H1 (cell line): Measurements from ENCODE around the gene HDAC9. TPM values are rescaled to one million over a fixed set of nuclear protein-coding genes. Genes with fewer than 3 reads are reported as not detected.

Experiments
- CTCF ChIA-PET: fragments of 300-600 bp; sonication (Branson Sonifier 250); formaldehyde crosslinking; loops from one replicate; lab custom pipeline; 2021; ENCODE audit not compliant: partially characterized antibody; lab: Charles Lee
- POLR2A ChIA-PET: fragments of 300-600 bp; sonication (Branson Sonifier 250); formaldehyde crosslinking; loops from one replicate; lab custom pipeline; 2021; ENCODE audit warnings: inconsistent platforms; ENCODE audit not compliant: partially characterized antibody; lab: Charles Lee
- DNase-seq, 2 experiments: peaks; one replicate each; pipeline versions ENCODE4 v3.0.0 to v3.0.0-alpha.2; 2010 to 2022; ENCODE audit warnings: low spot score in 2 of 2, low read depth in 1 of 2, mixed read lengths in 1 of 2
- FAIRE-seq: peaks from 2 replicates; lab custom pipeline; 2011; peaks lifted over from hg19 to GRCh38; lab: Jason Lieb, UNC
- H2AFZ ChIP-seq: 2 replicates; pipeline ENCODE4 v1.8.1; 2012; ENCODE audit warnings: low read length, inconsistent platforms
- H2AK5ac ChIP-seq: 2 replicates; pipeline ENCODE4 v1.6.1; 2013; ENCODE audit warnings: low read depth, low read length
- H2BK120ac ChIP-seq: replicated peaks from 2 replicates; pipeline ENCODE3; 2013; ENCODE audit warnings: low read depth, low read length, inconsistent platforms
- H2BK12ac ChIP-seq: 2 replicates; pipeline ENCODE4 v1.6.1; 2013; ENCODE audit warnings: low read depth, low read length
- H2BK15ac ChIP-seq: 2 replicates; pipeline ENCODE4 v1.6.1; 2013; ENCODE audit warnings: low read length
- H2BK20ac ChIP-seq: 2 replicates; pipeline ENCODE4 v1.6.1; 2013; ENCODE audit warnings: low read length
- H2BK5ac ChIP-seq: 2 replicates; pipeline ENCODE4 v1.6.1; 2013; ENCODE audit warnings: low read depth, low read length
- H3K14ac ChIP-seq: 2 replicates; pipeline ENCODE4 v1.6.1; 2013; ENCODE audit warnings: inconsistent platforms; ENCODE audit not compliant: insufficient read length
- H3K18ac ChIP-seq: 2 replicates; pipeline ENCODE4 v1.6.1; 2013; ENCODE audit warnings: low read length; ENCODE audit errors: extremely low read depth
- H3K23ac ChIP-seq: 2 replicates; pipeline ENCODE4 v1.6.1; 2013; ENCODE audit warnings: inconsistent platforms; ENCODE audit not compliant: insufficient read length
- H3K23me2 ChIP-seq: 2 replicates; pipeline ENCODE4 v1.6.1; 2013; ENCODE audit warnings: low read depth, low read length
- H3K27ac ChIP-seq: 2 replicates; pipeline ENCODE4 v1.6.1; 2011; ENCODE audit warnings: low read depth, low read length, inconsistent platforms
- H3K27me3 ChIP-seq, 4 experiments: replicated peaks in 1 of 4; 1 replicate in 1 of 4; 2 replicates in 3 of 4; pipeline versions ENCODE4 v1.6.1 to v1.8.1; 2011 to 2013; ENCODE audit warnings: low read length in 3 of 4, mild to moderate bottlenecking in 3 of 4, inconsistent platforms in 2 of 4, mixed read lengths in 2 of 4, moderate library complexity in 1 of 4; ENCODE audit not compliant: control insufficient read depth in 3 of 4, insufficient read depth in 3 of 4; ENCODE audit errors: extremely low read depth in 1 of 4
- H3K36me3 ChIP-seq, 4 experiments: 2 replicates each; pipeline versions ENCODE4 v1.6.1 to v1.8.1; 2011 to 2013; ENCODE audit warnings: mild to moderate bottlenecking in 4 of 4, low read length in 3 of 4, moderate library complexity in 2 of 4, control low read depth in 1 of 4, inconsistent platforms in 1 of 4; ENCODE audit not compliant: insufficient read depth in 4 of 4, control insufficient read depth in 2 of 4
- H3K4ac ChIP-seq: replicated peaks from 2 replicates; pipeline ENCODE3; 2013; ENCODE audit warnings: low read length, low read depth, mixed read lengths, inconsistent platforms; ENCODE audit not compliant: insufficient read length
- H3K4me1 ChIP-seq, 4 experiments: replicated peaks in 1 of 4; 1 replicate in 1 of 4; 2 replicates in 3 of 4; pipeline versions ENCODE4 v1.6.1 to v1.8.1; 2011 to 2013; ENCODE audit warnings: low read length in 3 of 4, inconsistent platforms in 2 of 4, mixed read lengths in 1 of 4; ENCODE audit not compliant: insufficient read depth in 4 of 4, control insufficient read depth in 3 of 4
- H3K4me2 ChIP-seq, 2 experiments: 2 replicates each; pipeline versions ENCODE4 v1.6.1 to v1.8.1; 2011 to 2013; ENCODE audit warnings: low read depth in 2 of 2, low read length in 2 of 2, control low read depth in 1 of 2, inconsistent platforms in 1 of 2, mild to moderate bottlenecking in 1 of 2; ENCODE audit not compliant: insufficient read depth in 1 of 2
- H3K4me3 ChIP-seq, 4 experiments: fragments of 200-600, 300-600 bp in 1 of 4; sonication (generic), shearing (Covaris generic), sonication (Bioruptor Twin) in 1 of 4; 2 replicates each; pipeline versions ENCODE4 v1.5.1 to v1.8.1; 2011 to 2016; ENCODE audit warnings: low read length in 4 of 4, low read depth in 3 of 4, control low read depth in 2 of 4, inconsistent platforms in 2 of 4, mild to moderate bottlenecking in 2 of 4, mixed read lengths in 1 of 4, moderate library complexity in 1 of 4; ENCODE audit not compliant: insufficient read depth in 2 of 4; ENCODE audit errors: extremely low read depth in 1 of 4
- H3K56ac ChIP-seq: replicated peaks from 2 replicates; pipeline ENCODE3; 2013; ENCODE audit warnings: low read depth, mild to moderate bottlenecking, mixed read lengths, low read length, inconsistent platforms; ENCODE audit not compliant: insufficient read length
- H3K79me1 ChIP-seq: 2 replicates; pipeline ENCODE4 v1.6.1; 2013; ENCODE audit warnings: low read depth, low read length, control low read depth
- H3K79me2 ChIP-seq, 2 experiments: 2 replicates each; pipeline versions ENCODE4 v1.6.1 to v1.8.1; 2012 to 2013; ENCODE audit warnings: low read length in 2 of 2, mild to moderate bottlenecking in 2 of 2, inconsistent platforms in 1 of 2; ENCODE audit not compliant: insufficient read depth in 2 of 2, control insufficient read depth in 1 of 2
- H3K9ac ChIP-seq, 4 experiments: replicated peaks in 1 of 4; 1 replicate in 1 of 4; 2 replicates in 3 of 4; pipeline versions ENCODE4 v1.6.1 to v1.8.1; 2011 to 2013; ENCODE audit warnings: low read depth in 3 of 4, low read length in 3 of 4, control low read depth in 2 of 4, mild to moderate bottlenecking in 2 of 4, moderate library complexity in 2 of 4, inconsistent platforms in 1 of 4; ENCODE audit errors: extremely low read depth in 1 of 4
- H3K9me3 ChIP-seq, 2 experiments: 2 replicates each; pipeline versions ENCODE4 v1.6.1 to v1.8.1; 2012 to 2013; ENCODE audit warnings: mild to moderate bottlenecking in 2 of 2, moderate library complexity in 2 of 2, control low read depth in 1 of 2, inconsistent platforms in 1 of 2, low read depth in 1 of 2, low read length in 1 of 2, mixed read lengths in 1 of 2; ENCODE audit not compliant: insufficient read depth in 2 of 2
- H4K20me1 ChIP-seq, 2 experiments: replicated peaks in 1 of 2; 2 replicates each; pipeline versions ENCODE3 to v1.8.1; 2011 to 2013; ENCODE audit warnings: inconsistent platforms in 2 of 2, low read length in 2 of 2, mild to moderate bottlenecking in 1 of 2; ENCODE audit not compliant: insufficient read depth in 2 of 2, control insufficient read depth in 1 of 2
- H4K5ac ChIP-seq: 2 replicates; pipeline ENCODE4 v1.6.1; 2013; ENCODE audit warnings: low read length, low read depth, mixed read lengths, inconsistent platforms; ENCODE audit not compliant: insufficient read length
- H4K8ac ChIP-seq: 2 replicates; pipeline ENCODE4 v1.8.0; 2013; ENCODE audit warnings: mild to moderate bottlenecking, moderate library complexity, low read length, inconsistent platforms; ENCODE audit not compliant: insufficient read depth; ENCODE audit errors: extremely low read depth
- H4K91ac ChIP-seq: replicated peaks from 2 replicates; pipeline ENCODE3; 2013; ENCODE audit warnings: low read length, mixed read lengths, inconsistent platforms; ENCODE audit not compliant: insufficient read length
- BCL11A ChIP-seq, 2 experiments: IDR thresholded peaks; one replicate each; pipeline ENCODE4 v1.6.1; 2011; ENCODE audit warnings: low read depth in 2 of 2, low read length in 2 of 2, mild to moderate bottlenecking in 2 of 2
- HDAC2 ChIP-seq, 2 experiments: fragments of 300-600 bp in 1 of 2; sonication (generic) in 1 of 2; IDR thresholded peaks; 2 replicates each; pipeline ENCODE4 v1.6.1; 2011 to 2012; ENCODE audit warnings: low read depth in 2 of 2, low read length in 2 of 2, mild to moderate bottlenecking in 2 of 2, moderate library complexity in 2 of 2, borderline replicate concordance in 1 of 2, inconsistent platforms in 1 of 2
- KDM1A ChIP-seq: fragments of 200-600, 300-600 bp; sonication (generic); IDR thresholded peaks from 2 replicates; pipeline ENCODE4 v1.7.1; 2016; ENCODE audit warnings: mild to moderate bottlenecking, low read length, borderline replicate concordance
- POLR2AphosphoS5 ChIP-seq: IDR thresholded peaks from 2 replicates; pipeline ENCODE4 v1.6.1; 2011; ENCODE audit warnings: low read depth, low read length
- RFX5 ChIP-seq: IDR thresholded peaks from 2 replicates; pipeline ENCODE4 v1.6.1; 2011; ENCODE audit warnings: low read depth, low read length, improper control_type of control experiment, borderline replicate concordance
- SIRT6 ChIP-seq: IDR thresholded peaks from one replicate; pipeline ENCODE4 v1.7.1; 2012; ENCODE audit warnings: low read length, inconsistent platforms
- TAF7 ChIP-seq: optimal IDR thresholded peaks from 2 replicates; pipeline ENCODE3; 2011; ENCODE audit warnings: low read depth, mild to moderate bottlenecking, inconsistent platforms, low read length, moderate library complexity, borderline replicate concordance
- ZNF274 ChIP-seq: IDR thresholded peaks from 2 replicates; pipeline ENCODE4 v1.7.0; 2012; ENCODE audit warnings: low read length, borderline replicate concordance; ENCODE audit errors: extremely low read depth
- WGBS, 2 experiments: shearing (Covaris generic) in 1 of 2; methylation state at CpG; one replicate each; pipeline versions ENCODE4 v1.1.6 to v1.1.7; 2013 to 2015; ENCODE audit warnings: low lambda C conversion rate in 2 of 2, mixed read lengths in 2 of 2, inconsistent platforms in 1 of 2, low coverage in 1 of 2, missing lambda C conversion rate in 1 of 2; ENCODE audit not compliant: insufficient replicate concordance in 2 of 2, insufficient coverage in 1 of 2, insufficient read length in 1 of 2; ENCODE audit errors: extremely low coverage in 1 of 2, missing lambda C conversion rate in 1 of 2; 5-methylcytosine and 5-hydroxymethylcytosine counted together
- polyA plus RNA-seq, 7 experiments: library from polyadenylated mRNA; depleted of rRNA in 3 of 7; stranded (reverse) in 5 of 7; unstranded in 2 of 7; fragments of >200 nt in 5 of 7; fragments of 200-250 nt in 2 of 7; gene quantifications; 1 replicate in 5 of 7; 2 replicates in 1 of 7; 4 replicates in 1 of 7; pipeline versions ENCODE4 v1.2.1 to v1.2.3, GENCODE V29; 2011 to 2013; ENCODE audit warnings: missing spikeins in 2 of 7, mixed read lengths in 2 of 7
- total RNA-seq: library from RNA; stranded (reverse); fragmentation: NEBNext Ultra II Directional; extraction: Animal tissue kit (Norgen Biotek cat#: 25700); gene quantifications from 2 replicates; pipeline ENCODE4 v1.2.1, GENCODE V29; 2021

The HDAC9 gene
- total and polyA plus RNA-seq, 2 of the 8 experiments (the other 6 are each of a cell fraction or from before 2014, with no cell fraction given) = 9.5 to 13.1 TPM

DNA sequence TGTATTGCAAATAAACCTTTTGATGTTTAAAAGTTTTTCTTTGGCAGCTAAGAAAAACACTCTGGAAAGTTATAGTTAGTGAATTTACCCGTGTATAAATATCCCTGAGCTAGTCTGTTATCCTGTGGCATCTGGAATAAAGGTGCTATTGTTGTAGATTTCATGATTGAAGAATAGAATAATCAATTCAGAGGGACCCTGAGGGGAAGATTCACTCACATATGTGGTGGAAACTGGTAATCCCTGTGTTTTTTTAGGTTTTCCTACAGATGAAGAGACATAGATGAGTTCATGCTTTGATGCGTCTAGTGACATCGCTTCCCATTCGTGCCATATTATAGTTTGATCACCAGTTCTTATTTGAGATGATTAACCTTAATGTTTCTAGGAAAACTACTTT lies 457.3 kb downstream of the HDAC9 start:
- CTCF ChIA-PET = interaction anchor here (1.1 to 1.6 kb wide), 4 partner anchors 23 to 150 kb away, joined by 3 to 5 read pairs (median 3); no protein-coding TSS in a partner anchor
- no peak overlapping the region for H3K9ac ChIP-seq
- no peak overlapping the region for H3K27ac ChIP-seq
- FAIRE-seq (no peak), DNase-seq (no peak)
- H3K4me2 ChIP-seq = no peak overlapping the region
- H2BK20ac ChIP-seq = no peak overlapping the region
- TF ChIP-seq SIRT6 = no peak
- TF ChIP-seq KDM1A = no peak
- no peak for TF ChIP-seq ZNF274
- no peak for TF ChIP-seq POLR2AphosphoS5
- no peak for TF ChIP-seq BCL11A (IDR thresholded peaks at IDR 0.05; ENCODE audit: low read depth in 2 of 2, low read length in 2 of 2)
- TF ChIP-seq HDAC2 (IDR thresholded peaks at IDR 0.05; ENCODE audit: borderline replicate concordance in 1 of 2, low read depth in 2 of 2, low read length in 2 of 2) = no peak
- TF ChIP-seq TAF7 = no peak
- TF ChIP-seq RFX5 = no peak
- H3K27me3 ChIP-seq = no peaks in the 10 kb centered on the region
- POLR2A ChIA-PET = no interaction called here
- H3K56ac ChIP-seq = no peak overlapping the region
- H3K18ac ChIP-seq = no peak overlapping the region
- H2BK5ac ChIP-seq = no peak overlapping the region
- H3K23me2 ChIP-seq = no peaks in the 10 kb centered on the region
- 91% methylated on average over 4 of the region's 4 CpGs; no CpG with 5 or more reads in 1 of the 2 experiments for WGBS, 2 experiments
- H3K4me3 ChIP-seq = no peak overlapping the region
- no peaks in the 10 kb centered on the region for H3K79me1 ChIP-seq
- H3K23ac ChIP-seq = no peak overlapping the region
- no peak overlapping the region for H3K4ac ChIP-seq
- no peak overlapping the region for H2BK15ac ChIP-seq
- H4K20me1 ChIP-seq = no peaks in the 10 kb centered on the region
- no peak overlapping the region for H4K5ac ChIP-seq
- H2BK12ac ChIP-seq = no peak overlapping the region
- no peaks in the 10 kb centered on the region for H3K9me3 ChIP-seq
- no peak overlapping the region for H2AK5ac ChIP-seq
- H3K79me2 ChIP-seq = no peaks in the 10 kb centered on the region
- H3K4me1 ChIP-seq = no peaks in the 10 kb centered on the region
- no peak overlapping the region for H4K8ac ChIP-seq
- no peaks in the 10 kb centered on the region for H3K36me3 ChIP-seq
- H2AFZ ChIP-seq = no peak overlapping the region
- no peak overlapping the region for H4K91ac ChIP-seq
- no peak overlapping the region for H3K14ac ChIP-seq
- no peak overlapping the region for H2BK120ac ChIP-seq
